GM18868 (cell line): ENCODE measurements around the gene ZNF787.
"Not testable (repeated sequence)": the region's sequence is repeated elsewhere in the genome, so short reads cannot be mapped to it uniquely, and the experiment has no call there.

Experiments
- ATAC-seq: cut with Tn5 transposase; IDR thresholded peaks from one replicate; pipeline ENCODE4 v1.9.1; 2021; ENCODE audit warnings: mild to moderate bottlenecking, moderate library complexity; ENCODE audit not compliant: unreplicated experiment

ZNF787 gene

GRCh38 chr19:56121180-56122167 is at the start of gene ZNF787:
ZNF787 (minus strand) TSS chr19:56121295; CDS start chr19:56103217, 18,078 bp downstream.
- peak; percentile 84 for ATAC-seq

- no peak for ATAC-seq
Observed at GRCh38 chr19:56170261-56170660, 49.2 kb upstream of the ZNF787 start.

GRCh38 chr19:56167064-56167578 is 46.0 kb upstream of the ZNF787 start:
- ATAC-seq = no peak

DNA sequence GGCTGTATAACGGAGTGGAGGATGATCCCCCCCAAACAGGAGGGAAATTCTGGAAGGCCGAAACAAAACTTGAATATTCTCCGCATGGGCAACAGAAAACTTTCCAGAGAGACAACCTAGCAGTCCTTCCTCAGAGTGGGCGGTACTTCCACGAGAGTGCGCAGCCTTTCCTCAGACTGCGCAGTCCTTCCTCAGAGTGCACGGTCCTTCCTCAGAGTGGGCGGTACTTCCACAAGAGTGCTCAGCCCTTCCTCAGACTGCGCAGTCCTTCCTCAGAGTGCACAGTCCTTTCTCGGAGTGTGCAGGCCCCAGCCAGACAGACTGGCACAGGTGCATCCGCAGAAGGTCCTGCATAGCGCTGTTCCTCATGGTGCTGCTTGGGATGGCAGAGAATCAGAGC is 42.0 kb upstream of the ZNF787 start:
- ATAC-seq = no peak

- no peak for ATAC-seq
Observed at GRCh38 chr19:56162258-56162657, 41.2 kb upstream of the ZNF787 start.

GRCh38 chr19:56161534-56161933 is 40.4 kb upstream of the ZNF787 start:
- no peak for ATAC-seq

DNA sequence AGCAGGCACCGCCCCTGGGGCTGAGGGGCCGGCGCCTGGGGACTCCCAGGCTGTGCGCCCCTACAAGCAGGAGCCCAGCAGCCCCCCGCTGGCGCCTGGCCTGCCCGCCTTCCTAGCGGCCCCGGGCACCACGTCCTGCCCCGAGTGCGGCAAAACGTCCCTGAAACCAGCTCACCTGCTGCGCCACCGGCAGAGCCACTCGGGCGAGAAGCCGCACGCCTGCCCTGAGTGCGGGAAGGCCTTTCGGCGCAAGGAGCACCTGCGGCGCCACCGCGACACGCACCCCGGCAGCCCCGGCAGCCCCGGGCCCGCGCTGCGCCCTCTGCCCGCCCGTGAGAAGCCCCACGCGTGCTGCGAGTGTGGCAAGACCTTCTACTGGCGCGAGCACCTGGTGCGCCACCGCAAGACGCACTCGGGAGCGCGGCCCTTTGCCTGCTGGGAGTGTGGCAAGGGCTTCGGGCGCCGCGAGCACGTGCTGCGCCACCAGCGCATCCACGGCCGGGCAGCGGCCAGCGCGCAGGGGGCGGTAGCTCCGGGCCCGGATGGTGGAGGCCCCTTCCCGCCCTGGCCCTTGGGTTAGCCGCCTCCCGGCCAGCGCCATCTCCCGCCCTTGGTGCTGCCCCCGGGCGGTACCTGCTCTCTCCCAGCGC is 38.7 kb upstream of the ZNF787 start:
- ATAC-seq = no peak

GRCh38 chr19:56159009-56159559 is 38.0 kb upstream of the ZNF787 start:
- ATAC-seq = no peak

- no peak for ATAC-seq
Observed at GRCh38 chr19:56158170-56158757, 37.2 kb upstream of the ZNF787 start.

- no peak for ATAC-seq
Observed at GRCh38 chr19:56156768-56157167, 35.7 kb upstream of the ZNF787 start.

GRCh38 chr19:56155124-56155687 is 34.1 kb upstream of the ZNF787 start:
- ATAC-seq = no peak

- ATAC-seq = no peak
Observed at GRCh38 chr19:56153507-56153906, 32.4 kb upstream of the ZNF787 start.

- ATAC-seq = no peak
Observed at GRCh38 chr19:56152644-56153043, 31.5 kb upstream of the ZNF787 start.

GRCh38 chr19:56150358-56150757 is 29.3 kb upstream of the ZNF787 start:
- ATAC-seq = no peak

GRCh38 chr19:56149656-56150038 is 28.6 kb upstream of the ZNF787 start:
- ATAC-seq = no peak

- ATAC-seq = not testable (repeated sequence)
Observed at GRCh38 chr19:56148955-56149655, 28.0 kb upstream of the ZNF787 start.

GRCh38 chr19:56148096-56148495 is 27.0 kb upstream of the ZNF787 start:
- ATAC-seq = no peak

- no peak for ATAC-seq
Observed at GRCh38 chr19:56147307-56147706, 26.2 kb upstream of the ZNF787 start.

DNA sequence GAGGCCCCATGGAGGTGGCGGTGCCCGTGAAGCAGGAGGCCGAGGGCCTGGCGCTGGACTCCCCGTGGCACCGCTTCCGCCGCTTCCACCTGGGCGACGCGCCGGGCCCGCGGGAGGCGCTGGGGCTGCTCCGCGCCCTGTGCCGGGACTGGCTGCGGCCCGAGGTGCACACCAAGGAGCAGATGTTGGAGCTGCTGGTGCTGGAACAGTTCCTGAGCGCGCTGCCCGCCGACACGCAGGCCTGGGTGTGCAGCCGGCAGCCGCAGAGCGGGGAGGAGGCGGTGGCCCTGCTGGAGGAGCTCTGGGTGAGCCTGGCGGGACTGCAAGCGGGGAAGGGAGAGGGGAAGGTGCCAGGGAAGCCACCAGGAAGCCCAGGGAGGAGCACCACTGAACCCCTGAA is 25.8 kb upstream of the ZNF787 start:
- no peak for ATAC-seq

GRCh38 chr19:56145698-56146097 is 24.6 kb upstream of the ZNF787 start:
- ATAC-seq = no peak
